Effector memory CD8-positive, alpha-beta T cell (primary cell): ENCODE data around the gene CYP17A1.
"Not testable (repeated sequence)": the region's sequence is repeated elsewhere in the genome, so short reads cannot be mapped to it uniquely, and the experiment has no call there.

Source experiments
- ATAC-seq: fragments of 150-1000 bp; cut with Tn5 transposase; replicated peaks from 2 replicates; pipeline ENCODE4 v1.10.0; 2021; ENCODE audit warnings: mild to moderate bottlenecking, moderate library complexity
- DNase-seq, 3 experiments: peaks; one replicate each; pipeline ENCODE4 v3.0.0; 2021
- H3K27ac Mint-ChIP-seq, 2 donors: one replicate each; pipeline ENCODE4 v1.8.0; 2022; ENCODE audit warnings: mild to moderate bottlenecking in 2 of 2, mixed read lengths in 2 of 2, moderate library complexity in 2 of 2
- H3K27me3 Mint-ChIP-seq, 2 donors: one replicate each; pipeline ENCODE4 v1.8.0; 2022; ENCODE audit warnings: mixed read lengths in 2 of 2
- H3K36me3 Mint-ChIP-seq: one replicate; pipeline ENCODE4 v1.8.0; 2022; ENCODE audit warnings: mild to moderate bottlenecking, moderate library complexity, mixed read lengths; ENCODE audit not compliant: insufficient read depth
- H3K4me1 Mint-ChIP-seq, 2 donors: one replicate each; pipeline ENCODE4 v1.8.0; 2022; ENCODE audit warnings: low read depth in 2 of 2, mixed read lengths in 2 of 2
- H3K4me3 Mint-ChIP-seq, 2 donors: one replicate each; pipeline ENCODE4 v1.8.0; 2022; ENCODE audit warnings: mild to moderate bottlenecking in 2 of 2, mixed read lengths in 2 of 2, moderate library complexity in 2 of 2
- H3K9me3 Mint-ChIP-seq, 2 donors: one replicate each; pipeline ENCODE4 v1.8.0; 2022; ENCODE audit warnings: mixed read lengths in 2 of 2

The CYP17A1 gene

DNA sequence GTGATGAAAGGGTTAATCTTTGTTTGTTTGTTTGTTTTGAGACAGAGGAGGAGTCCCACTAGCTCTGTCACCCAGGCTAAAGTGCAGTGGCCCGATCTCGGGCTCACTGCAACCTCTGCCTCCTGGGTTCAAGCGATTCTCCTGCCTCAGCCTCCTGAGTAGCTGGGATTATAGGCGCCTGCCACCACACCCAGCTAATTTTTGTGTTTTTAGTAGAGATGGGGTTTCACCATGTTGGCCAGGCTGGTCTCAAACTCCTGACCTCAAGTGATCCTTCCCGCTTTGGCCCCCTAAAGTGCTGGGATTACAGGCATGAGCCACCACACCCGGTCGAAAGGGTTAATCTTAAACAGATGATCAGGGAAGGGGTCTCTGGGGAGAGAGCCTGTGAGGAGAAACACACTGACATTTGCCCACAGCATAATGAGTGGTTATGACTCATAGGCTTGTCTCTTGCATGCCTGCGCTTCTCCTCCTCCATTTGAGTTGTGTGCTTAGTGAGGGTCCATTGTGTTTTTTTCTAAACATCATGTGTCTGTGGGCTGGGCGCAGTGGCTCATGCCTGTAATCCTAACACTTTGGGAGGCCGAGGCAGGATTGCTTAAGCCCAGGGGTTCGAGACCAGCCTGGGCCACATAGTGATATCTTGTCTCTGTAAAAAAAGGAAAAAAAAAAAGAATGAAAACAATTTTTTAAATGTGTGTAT lies 18.7 kb upstream of the CYP17A1 start:
- not testable (repeated sequence) for H3K9me3 Mint-ChIP-seq, H3K27me3 Mint-ChIP-seq, DNase-seq, ATAC-seq
- Mint-ChIP-seq H3K4me3 (peak overlapping the region in 1 of 2 donors; percentile 25), H3K4me1 (peaks cover 11 to 22% of the 10 kb centered on the region in 2 donors), H3K36me3 (peaks cover 18% of the 10 kb centered on the region), H3K27ac (peak overlapping the region in 1 of 2 donors; percentile 29)

- ATAC-seq, H3K27ac Mint-ChIP-seq, DNase-seq, H3K4me3 Mint-ChIP-seq, H3K27me3 Mint-ChIP-seq, H3K9me3 Mint-ChIP-seq, H3K36me3 Mint-ChIP-seq: not testable (repeated sequence)
- H3K4me1 Mint-ChIP-seq, result peaks cover 11 to 22% of the 10 kb centered on the region in 2 donors
Measured at GRCh38 chr10:102853237-102853636, 16.0 kb upstream of the CYP17A1 start.

GRCh38 chr10:102850025-102850518 lies 12.9 kb upstream of the CYP17A1 start:
- Mint-ChIP-seq H3K27ac (no peak overlapping the region), H3K9me3 (no peaks in the 10 kb centered on the region), H3K27me3 (no peaks in the 10 kb centered on the region), H3K4me1 (peaks cover 4 to 8% of the 10 kb centered on the region in 2 donors), H3K4me3 (no peak overlapping the region), H3K36me3 (peaks cover 6% of the 10 kb centered on the region)
- DNase-seq (no peak), ATAC-seq (no peak)

GRCh38 chr10:102845352-102845902 lies 8.2 kb upstream of the CYP17A1 start:
- Mint-ChIP-seq H3K9me3 (no peaks in the 10 kb centered on the region), H3K4me1 (no peaks in the 10 kb centered on the region), H3K27me3 (peaks cover 15 to 27% of the 10 kb centered on the region in 2 donors), H3K27ac (no peak overlapping the region), H3K4me3 (no peak overlapping the region), H3K36me3 (no peaks in the 10 kb centered on the region)
- no peak for ATAC-seq
- no peak for DNase-seq

GRCh38 chr10:102844190-102844776 lies 7.1 kb upstream of the CYP17A1 start:
- not testable (repeated sequence) for H3K9me3 Mint-ChIP-seq, DNase-seq, ATAC-seq, H3K36me3 Mint-ChIP-seq, H3K4me3 Mint-ChIP-seq, H3K27ac Mint-ChIP-seq, H3K4me1 Mint-ChIP-seq
- H3K27me3 Mint-ChIP-seq, result peaks cover 17 to 38% of the 10 kb centered on the region in 2 donors

DNA sequence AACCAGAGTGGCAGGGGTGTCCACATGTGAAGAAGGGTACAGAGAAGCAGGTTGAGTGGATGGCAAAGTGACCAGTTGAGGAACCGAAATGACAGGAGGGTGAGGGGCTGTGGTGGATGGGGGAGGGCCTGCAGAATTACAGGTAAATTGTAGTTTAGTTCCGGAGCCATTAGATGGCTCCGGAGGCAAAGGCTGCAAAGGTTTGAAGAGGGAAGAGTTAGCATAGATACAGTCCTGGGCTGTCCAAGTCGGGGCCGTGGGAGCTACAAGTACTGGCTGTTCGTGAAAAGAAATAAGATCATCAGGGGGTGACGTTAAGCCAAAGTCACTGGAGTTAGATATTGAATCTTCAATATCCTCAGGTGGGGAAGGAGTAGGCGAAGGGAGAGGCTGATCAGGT lies 5.9 kb upstream of the CYP17A1 start:
- DNase-seq, H3K27ac Mint-ChIP-seq, H3K9me3 Mint-ChIP-seq, ATAC-seq, H3K4me3 Mint-ChIP-seq, H3K36me3 Mint-ChIP-seq, H3K4me1 Mint-ChIP-seq: not testable (repeated sequence)
- H3K27me3 Mint-ChIP-seq, result peaks cover 24 to 41% of the 10 kb centered on the region in 2 donors

DNA sequence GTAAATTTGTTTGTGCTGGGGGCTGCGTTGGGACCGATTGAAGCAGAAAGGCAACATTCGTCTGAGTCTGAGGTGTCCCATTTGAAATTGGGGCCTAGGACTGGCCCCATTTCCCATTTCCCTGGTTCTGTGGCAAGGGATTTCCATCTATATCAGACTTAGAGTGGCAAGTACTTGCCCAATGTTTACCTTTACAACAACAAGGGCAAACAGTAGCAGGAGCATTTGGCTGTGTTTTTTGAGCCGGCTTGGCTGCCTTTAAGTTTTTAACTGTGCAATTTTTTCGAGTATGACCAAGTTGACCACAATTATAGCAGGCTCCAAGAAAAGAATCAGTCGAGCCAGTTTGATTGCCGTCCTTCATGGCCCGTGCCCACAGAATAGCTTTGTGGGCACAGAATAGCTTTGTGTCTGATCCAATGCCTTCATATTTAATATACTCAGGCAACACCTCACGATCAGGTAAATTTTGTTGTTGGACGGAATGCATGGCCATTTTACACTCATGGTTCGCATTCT lies 4.7 kb upstream of the CYP17A1 start:
- ATAC-seq, result no peak
- Mint-ChIP-seq H3K4me3 (no peak overlapping the region), H3K36me3 (no peaks in the 10 kb centered on the region), H3K27ac (no peak overlapping the region), H3K4me1 (no peaks in the 10 kb centered on the region), H3K9me3 (no peaks in the 10 kb centered on the region), H3K27me3 (peaks cover 35 to 47% of the 10 kb centered on the region in 2 donors)
- no peak for DNase-seq

GRCh38 chr10:102838276-102838927 lies 1.2 kb upstream of the CYP17A1 start:
- H3K36me3 Mint-ChIP-seq, H3K4me3 Mint-ChIP-seq: not testable (repeated sequence)

GRCh38 chr10:102835007-102835482 lies 2.2 kb downstream of the CYP17A1 start:
- no peaks in the 10 kb centered on the region for H3K4me1 Mint-ChIP-seq
- ATAC-seq, result peak; percentile 91
- peaks cover 25 to 28% of the 10 kb centered on the region in 2 donors for H3K27me3 Mint-ChIP-seq
- H3K4me3 Mint-ChIP-seq, result no peak overlapping the region
- H3K36me3 Mint-ChIP-seq, result no peaks in the 10 kb centered on the region
- H3K27ac Mint-ChIP-seq, result no peak overlapping the region
- H3K9me3 Mint-ChIP-seq, result no peaks in the 10 kb centered on the region
- DNase-seq, result peak; percentile 71

More at GRCh38 chr10:102838276-102838927, 1.2 kb upstream of the CYP17A1 start:
- H3K9me3 Mint-ChIP-seq, ATAC-seq, DNase-seq, H3K4me1 Mint-ChIP-seq, H3K27ac Mint-ChIP-seq: not testable (repeated sequence)
- peaks cover 43 to 53% of the 10 kb centered on the region in 2 donors for H3K27me3 Mint-ChIP-seq

GRCh38 chr10:102834143-102834542 lies 3.1 kb downstream of the CYP17A1 start:
- no peak for DNase-seq
- Mint-ChIP-seq H3K4me3 (no peak overlapping the region), H3K27me3 (peaks cover 19 to 25% of the 10 kb centered on the region in 2 donors), H3K36me3 (no peaks in the 10 kb centered on the region), H3K4me1 (no peaks in the 10 kb centered on the region), H3K9me3 (no peaks in the 10 kb centered on the region), H3K27ac (no peak overlapping the region)
- no peak for ATAC-seq

- Mint-ChIP-seq H3K27ac (no peak overlapping the region), H3K27me3 (peaks cover 14 to 18% of the 10 kb centered on the region in 2 donors), H3K36me3 (no peaks in the 10 kb centered on the region), H3K4me1 (no peaks in the 10 kb centered on the region), H3K9me3 (no peaks in the 10 kb centered on the region), H3K4me3 (no peak overlapping the region)
- ATAC-seq (no peak), DNase-seq (no peak)
Measured at GRCh38 chr10:102832987-102833386, 4.2 kb downstream of the CYP17A1 start.

- H3K4me1 Mint-ChIP-seq, result no peaks in the 10 kb centered on the region
- no peak overlapping the region for H3K27ac Mint-ChIP-seq
- ATAC-seq, result no peak
- peaks cover 10 to 11% of the 10 kb centered on the region in 2 donors for H3K27me3 Mint-ChIP-seq
- H3K4me3 Mint-ChIP-seq, result no peak overlapping the region
- no peak for DNase-seq
- H3K36me3 Mint-ChIP-seq, result no peaks in the 10 kb centered on the region
- H3K9me3 Mint-ChIP-seq, result no peaks in the 10 kb centered on the region
Measured at GRCh38 chr10:102832248-102832647, 5.0 kb downstream of the CYP17A1 start.

GRCh38 chr10:102831322-102832071 lies 5.7 kb downstream of the CYP17A1 start:
- Mint-ChIP-seq H3K27me3 (peaks cover 9 to 10% of the 10 kb centered on the region in 2 donors), H3K36me3 (no peaks in the 10 kb centered on the region), H3K27ac (no peak overlapping the region), H3K4me3 (no peak overlapping the region), H3K9me3 (no peaks in the 10 kb centered on the region), H3K4me1 (no peaks in the 10 kb centered on the region)
- DNase-seq, result no peak
- ATAC-seq, result no peak
